Activated CD4-positive, CD25-positive, alpha-beta regulatory T cell treated with anti-CD3 and anti-CD28 coated beads, Interleukin-2, amount 50 U/mL, for 16 hours (primary cell): ENCODE measurements around the gene RECK.
"Not testable (repeated sequence)": the region's sequence is repeated elsewhere in the genome, so short reads cannot be mapped to it uniquely, and the experiment has no call there.

Experiments
- DNase-seq: peaks from one replicate; pipeline ENCODE4 v3.0.0-alpha.2; 2020; ENCODE audit warnings: low read depth, low spot score

Gene RECK

GRCh38 chr9:36036780-36037548, at the start of gene RECK:
RECK (plus strand) TSS chr9:36036913; CDS start chr9:36036999, 86 bp downstream.
- peak; percentile 69 for DNase-seq

DNA sequence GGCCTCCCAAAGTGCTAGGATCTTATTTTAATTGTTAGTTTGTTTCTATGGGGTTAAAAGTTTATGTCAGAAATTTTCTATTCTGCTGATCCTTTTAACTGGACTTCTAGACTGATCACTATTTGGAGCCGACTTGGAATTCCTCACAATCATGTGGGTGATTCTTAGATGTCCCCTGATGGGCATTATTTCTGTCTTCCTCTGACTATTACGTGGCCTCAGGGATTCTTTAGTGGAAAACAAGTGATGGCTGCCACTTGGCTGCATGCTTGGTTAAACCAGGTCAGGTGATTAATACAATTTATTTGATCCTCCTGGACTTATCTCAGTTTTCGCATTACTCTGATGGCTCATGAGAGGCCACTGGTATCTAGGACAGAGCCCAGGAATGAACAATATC, 46.6 kb upstream of the RECK start:
- no peak for DNase-seq

GRCh38 chr9:35993136-35993535, 43.6 kb upstream of the RECK start:
- DNase-seq = not testable (repeated sequence)

DNA sequence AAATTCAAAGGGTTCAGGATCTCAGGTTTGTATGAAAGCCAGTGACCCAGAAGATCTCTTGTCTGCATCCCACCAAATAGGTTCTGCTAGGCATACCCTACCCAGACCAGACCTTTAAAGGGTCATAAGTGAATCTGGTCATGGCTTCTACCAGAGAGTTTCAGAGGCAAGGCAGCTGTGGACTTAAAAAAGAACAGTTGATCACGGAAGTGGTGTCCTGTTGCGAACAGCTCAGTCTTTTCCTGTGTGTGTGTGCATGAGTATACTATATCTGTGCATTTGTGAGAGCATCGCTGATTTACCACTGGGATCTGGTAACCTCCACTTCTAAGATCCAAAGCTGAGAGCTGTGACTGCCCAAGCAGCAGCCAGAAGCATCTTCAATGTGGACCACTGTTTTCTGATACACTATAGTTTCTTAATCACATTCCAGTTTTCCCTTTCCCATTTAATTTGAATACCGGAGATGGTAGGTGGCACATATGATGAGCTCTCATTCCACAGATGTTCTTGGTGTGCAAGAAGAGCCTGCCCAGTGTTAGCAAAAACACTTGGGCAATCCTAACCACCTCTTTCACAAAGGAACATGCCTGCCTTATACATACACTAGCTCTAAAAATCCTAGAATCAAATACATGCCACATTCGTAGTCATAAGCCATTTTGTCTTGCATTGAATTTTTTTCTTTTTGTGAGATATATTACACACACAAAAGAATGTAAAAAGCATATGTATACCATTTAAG, 42.6 kb upstream of the RECK start:
- no peak for DNase-seq

- no peak for DNase-seq
These were observed 41.8 kb upstream of the RECK start for GRCh38 chr9:35994959-35995358.

GRCh38 chr9:35996358-35996970, 40.2 kb upstream of the RECK start:
- DNase-seq = no peak

- DNase-seq = not testable (repeated sequence)
These were observed 39.7 kb upstream of the RECK start for GRCh38 chr9:35997016-35997415.

DNA sequence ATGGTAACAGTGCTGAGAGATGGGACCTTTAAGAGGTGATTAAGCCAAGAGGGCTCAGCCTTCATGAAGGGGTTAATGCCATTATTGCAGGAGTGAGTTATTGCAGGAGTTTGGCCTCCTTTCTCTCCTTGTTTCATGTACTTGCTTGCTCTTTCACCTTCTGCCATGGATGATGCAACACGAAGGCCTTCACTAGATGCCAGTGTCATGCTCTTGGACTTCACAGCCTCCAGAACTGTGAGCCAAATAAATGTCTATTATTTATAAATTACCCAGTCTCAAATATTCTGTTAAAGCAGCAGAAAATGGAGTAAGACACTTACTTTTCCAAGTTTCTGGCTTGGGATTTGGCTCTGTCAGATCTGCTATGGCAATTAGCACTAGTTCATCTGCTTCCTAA, 38.4 kb upstream of the RECK start:
- no peak for DNase-seq

DNA sequence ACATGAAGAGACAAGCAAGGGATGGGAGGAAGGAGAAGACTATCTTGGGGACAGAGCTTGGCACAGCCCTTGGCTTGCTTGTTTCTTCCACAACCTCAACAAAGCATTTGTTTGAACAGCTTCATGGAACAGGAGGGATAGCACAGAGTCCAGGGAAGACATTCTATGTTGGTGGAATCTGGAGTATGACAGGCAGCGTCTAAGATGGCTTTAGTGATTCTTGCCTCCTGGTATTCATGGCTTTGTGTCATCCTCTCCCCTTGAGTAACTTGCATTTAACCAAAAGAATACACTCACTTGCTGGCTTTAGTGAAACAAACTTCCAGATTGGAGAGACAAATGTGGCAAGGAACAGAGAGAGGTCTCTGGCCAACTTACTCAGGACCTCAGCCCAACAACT, 30.8 kb upstream of the RECK start:
- DNase-seq = no peak

- no peak for DNase-seq
These were observed 30.0 kb upstream of the RECK start for GRCh38 chr9:36006549-36007315.

DNA sequence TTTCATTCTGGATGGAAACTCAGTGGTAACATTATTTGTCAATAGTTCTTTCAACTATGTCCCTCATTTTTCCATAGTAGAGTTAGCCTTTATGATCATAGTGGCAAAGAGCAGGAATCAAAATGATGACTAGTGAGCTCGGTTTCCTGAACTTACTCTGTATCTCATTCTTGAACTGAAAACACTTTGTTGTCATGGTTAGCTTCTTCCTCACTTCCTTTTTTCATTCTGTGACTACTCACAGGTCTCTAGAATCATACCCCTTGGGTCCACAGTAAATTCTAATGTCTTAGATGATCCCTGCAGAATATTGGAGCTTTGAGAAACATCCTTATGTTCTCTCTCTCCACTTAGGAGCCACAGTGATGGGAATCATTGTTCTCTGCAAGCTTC, 29.4 kb upstream of the RECK start:
- DNase-seq = no peak

DNA sequence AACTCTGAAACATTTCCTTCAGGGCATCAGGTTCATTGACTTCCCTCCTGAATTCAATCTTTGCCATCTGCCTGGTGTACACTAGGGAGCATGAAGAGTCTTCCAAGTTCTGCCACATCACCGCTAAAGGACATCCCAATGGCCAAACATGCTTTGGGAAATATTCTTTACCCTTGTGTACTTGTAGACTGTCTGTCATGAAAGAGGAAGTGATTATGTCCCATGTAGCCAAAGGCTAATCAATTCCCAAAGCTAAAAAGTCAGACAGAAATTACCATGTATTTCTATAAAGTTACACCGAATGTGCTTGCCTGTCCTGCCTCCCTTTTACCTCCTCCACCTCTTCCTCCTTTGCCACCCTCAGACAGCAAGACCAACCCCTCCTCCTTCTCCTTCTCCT, 28.9 kb upstream of the RECK start:
- no peak for DNase-seq

DNA sequence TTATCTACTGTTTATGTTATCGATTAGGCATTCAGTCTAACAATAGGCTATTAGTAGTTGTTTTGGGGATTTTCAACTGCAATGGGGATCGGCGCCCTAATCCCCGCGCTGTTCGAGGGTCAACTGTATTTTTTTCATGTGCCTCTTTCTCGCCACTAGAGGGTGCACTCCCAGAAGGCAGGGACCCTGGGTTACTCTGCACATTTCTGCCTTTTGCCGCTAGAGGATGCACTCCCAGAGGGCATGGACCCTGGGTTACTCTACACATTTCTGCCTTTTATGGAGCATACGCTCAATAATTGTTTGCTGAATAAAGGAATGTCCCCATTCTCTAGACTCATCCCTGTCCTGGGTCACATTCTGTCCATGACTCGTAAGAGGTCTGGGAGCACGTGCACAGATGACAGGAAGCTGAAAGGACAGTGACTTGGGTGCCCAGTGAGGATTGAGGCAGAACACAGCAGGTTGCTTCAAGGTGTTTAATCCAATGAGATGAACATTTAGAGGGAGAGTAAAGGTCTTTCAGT, 27.9 kb upstream of the RECK start:
- DNase-seq = peak; percentile 63

DNA sequence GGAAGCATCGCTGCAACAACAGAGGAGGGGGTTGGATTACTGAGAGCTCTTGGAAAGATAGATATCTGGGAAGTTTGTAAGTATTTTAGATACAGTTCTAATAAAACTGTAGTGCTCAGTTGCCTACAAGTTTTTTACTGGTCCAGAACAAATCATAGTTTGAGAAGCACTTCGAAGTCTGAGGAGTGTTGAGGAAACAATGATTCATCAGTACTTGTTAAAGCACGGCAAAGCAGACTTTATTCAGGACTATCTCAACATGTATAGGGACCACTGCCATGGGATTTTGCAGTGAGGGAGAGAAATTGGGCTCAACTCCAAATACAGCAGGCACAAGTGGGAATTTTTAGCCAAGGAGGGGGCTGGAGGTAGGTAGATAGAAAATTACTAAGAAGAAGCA, 25.3 kb upstream of the RECK start:
- DNase-seq = no peak

GRCh38 chr9:36017278-36017677, 19.4 kb upstream of the RECK start:
- DNase-seq = no peak

GRCh38 chr9:36018129-36018528, 18.6 kb upstream of the RECK start:
- no peak for DNase-seq

- no peak for DNase-seq
These were observed 17.6 kb upstream of the RECK start for GRCh38 chr9:36018891-36019720.

- DNase-seq = no peak
These were observed 14.7 kb upstream of the RECK start for GRCh38 chr9:36021968-36022367.

GRCh38 chr9:36023260-36024048, 13.3 kb upstream of the RECK start:
- DNase-seq = peak; percentile 38

GRCh38 chr9:36025746-36026145, 11.0 kb upstream of the RECK start:
- DNase-seq = no peak
